ENCODE measurements around the gene ATP11B.

The ATP11B gene

DNA sequence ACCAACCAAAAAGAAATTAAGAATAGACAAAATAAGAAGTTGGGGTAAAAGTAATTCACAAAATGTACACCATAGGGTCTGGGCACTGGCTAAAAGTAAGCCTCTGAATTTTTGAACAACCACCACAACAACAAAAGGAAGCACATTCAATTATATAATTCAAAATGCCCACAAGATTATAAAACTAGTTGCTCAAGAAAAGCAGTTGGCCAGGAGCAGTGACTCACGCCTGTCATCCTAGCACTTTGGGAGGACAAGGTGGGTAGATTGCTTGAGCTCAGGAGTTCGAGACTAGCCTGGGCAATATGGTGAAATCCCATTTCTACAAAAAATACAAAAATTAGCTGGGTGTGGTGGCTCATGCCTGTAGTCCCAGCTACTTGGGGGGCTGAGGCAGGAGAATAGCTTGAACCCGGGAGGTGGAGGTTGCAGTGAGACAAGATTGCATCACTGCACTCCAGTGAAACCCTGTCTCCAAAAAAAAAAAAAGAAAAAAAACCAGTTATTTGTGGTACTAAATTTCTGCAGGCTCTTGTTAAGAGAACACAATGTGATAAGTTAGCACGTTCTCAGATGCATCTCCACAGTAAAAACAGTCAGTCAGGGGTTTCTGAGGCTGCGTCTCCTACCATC lies 6.6 kb upstream of the ATP11B start:
- Histone ChIP-seq H3K4me1 (ENCODE audit: insufficient read depth, poor library complexity, severe bottlenecking) (no peaks in the 10 kb centered on the region), H3K4me3 (ENCODE audit: severe bottlenecking) (no peak overlapping the region), H3K36me3 (ENCODE audit: low read depth) (no peaks in the 10 kb centered on the region), H3K27ac (ENCODE audit: poor library complexity, severe bottlenecking) (no peak overlapping the region), H3K9me3 (ENCODE audit: severe bottlenecking) (no peaks in the 10 kb centered on the region), H3K27me3 (ENCODE audit: insufficient read depth, poor library complexity, severe bottlenecking) (no peaks in the 10 kb centered on the region)
- DNase-seq (ENCODE audit: low spot score), result no peak
- no peak for ATAC-seq (ENCODE audit: low read depth)
- no peak for TF ChIP-seq CTCF (IDR thresholded peaks at IDR 0.05; ENCODE audit: poor library complexity, severe bottlenecking)

- ATAC-seq (ENCODE audit: low read depth), result no peak
- no peaks in the 10 kb centered on the region for H3K9me3 ChIP-seq (ENCODE audit: severe bottlenecking)
- DNase-seq (ENCODE audit: low spot score), result no peak
- H3K27me3 ChIP-seq (ENCODE audit: insufficient read depth, poor library complexity, severe bottlenecking), result no peaks in the 10 kb centered on the region
- H3K36me3 ChIP-seq (ENCODE audit: low read depth), result no peaks in the 10 kb centered on the region
- no peak overlapping the region for H3K4me3 ChIP-seq (ENCODE audit: severe bottlenecking)
- TF ChIP-seq CTCF (IDR thresholded peaks at IDR 0.05; ENCODE audit: poor library complexity, severe bottlenecking), result no peak
- no peak overlapping the region for H3K27ac ChIP-seq (ENCODE audit: poor library complexity, severe bottlenecking)
- no peaks in the 10 kb centered on the region for H3K4me1 ChIP-seq (ENCODE audit: insufficient read depth, poor library complexity, severe bottlenecking)
Measured at GRCh38 chr3:182787302-182788036, 5.8 kb upstream of the ATP11B start.

GRCh38 chr3:182789371-182789770 lies 3.9 kb upstream of the ATP11B start:
- Histone ChIP-seq H3K4me3 (ENCODE audit: severe bottlenecking) (no peak overlapping the region), H3K4me1 (ENCODE audit: insufficient read depth, poor library complexity, severe bottlenecking) (no peaks in the 10 kb centered on the region), H3K27ac (ENCODE audit: poor library complexity, severe bottlenecking) (no peak overlapping the region), H3K36me3 (ENCODE audit: low read depth) (no peaks in the 10 kb centered on the region), H3K9me3 (ENCODE audit: severe bottlenecking) (no peaks in the 10 kb centered on the region), H3K27me3 (ENCODE audit: insufficient read depth, poor library complexity, severe bottlenecking) (no peaks in the 10 kb centered on the region)
- no peak for DNase-seq (ENCODE audit: low spot score)
- no peak for ATAC-seq (ENCODE audit: low read depth)
- no peak for TF ChIP-seq CTCF (IDR thresholded peaks at IDR 0.05; ENCODE audit: poor library complexity, severe bottlenecking)

GRCh38 chr3:182790612-182791011 lies 2.7 kb upstream of the ATP11B start:
- H3K27ac ChIP-seq (ENCODE audit: poor library complexity, severe bottlenecking), result no peak overlapping the region
- DNase-seq (ENCODE audit: low spot score), result no peak
- H3K4me3 ChIP-seq (ENCODE audit: severe bottlenecking), result no peak overlapping the region
- TF ChIP-seq CTCF (IDR thresholded peaks at IDR 0.05; ENCODE audit: poor library complexity, severe bottlenecking), result no peak
- H3K4me1 ChIP-seq (ENCODE audit: insufficient read depth, poor library complexity, severe bottlenecking), result peaks cover under 1% of the 10 kb centered on the region
- no peaks in the 10 kb centered on the region for H3K36me3 ChIP-seq (ENCODE audit: low read depth)
- ATAC-seq (ENCODE audit: low read depth), result no peak
- H3K9me3 ChIP-seq (ENCODE audit: severe bottlenecking), result no peaks in the 10 kb centered on the region
- H3K27me3 ChIP-seq (ENCODE audit: insufficient read depth, poor library complexity, severe bottlenecking), result no peaks in the 10 kb centered on the region

All from RWPE2 (cell line).